Measurements from ENCODE around the gene EDA. TPM values are rescaled to one million over a fixed set of nuclear protein-coding genes. Genes with fewer than 3 reads are reported as not detected.

The EDA gene
- total and polyA plus RNA-seq, 10 of the 15 experiments (the other 5 are each of a cell fraction or from before 2014, with no cell fraction given), result 0.06 TPM; not detected in 9

GRCh38 chrX:70012756-70013155, 396.8 kb downstream of the EDA start (continued):
- TF ChIP-seq ZBTB40 (IDR thresholded peaks at IDR 0.05; ENCODE audit: borderline replicate concordance) (no peak), HDAC2 (IDR thresholded peaks at IDR 0.05) (no peak), CUX1 (IDR thresholded peaks at IDR 0.05; ENCODE audit: insufficient replicate concordance, low read depth, low read length) (no peak), RBBP5 (conservative IDR thresholded peaks at IDR 0.05) (no peak)
